Ectodermal cell (in vitro differentiated cells): ENCODE data around the gene CASP8.
"Not testable (repeated sequence)": the region's sequence is repeated elsewhere in the genome, so short reads cannot be mapped to it uniquely, and the experiment has no call there.

ENCODE experiments used
- H3K27ac ChIP-seq: 2 replicates; pipeline ENCODE4 v1.7.0; 2013; ENCODE audit warnings: mild to moderate bottlenecking, low read depth, low read length; ENCODE audit not compliant: insufficient read depth, poor library complexity, severe bottlenecking
- H3K27me3 ChIP-seq: 2 replicates; pipeline ENCODE4 v1.7.0; 2013; ENCODE audit warnings: mild to moderate bottlenecking, low read length; ENCODE audit not compliant: insufficient read depth, control insufficient read depth, poor library complexity, severe bottlenecking
- H3K36me3 ChIP-seq: one replicate; pipeline ENCODE4 v1.7.0; 2013; ENCODE audit warnings: low read length; ENCODE audit not compliant: control insufficient read depth, insufficient read depth
- H3K4me1 ChIP-seq: one replicate; pipeline ENCODE4 v1.7.0; 2013; ENCODE audit warnings: low read length; ENCODE audit not compliant: control insufficient read depth, insufficient read depth
- H3K4me3 ChIP-seq: 2 replicates; pipeline ENCODE4 v1.7.0; 2013; ENCODE audit warnings: low read depth, low read length, control low read depth; ENCODE audit not compliant: insufficient read depth
- H3K9me3 ChIP-seq: 2 replicates; pipeline ENCODE4 v1.7.0; 2013; ENCODE audit warnings: mild to moderate bottlenecking, low read length, moderate library complexity; ENCODE audit not compliant: control insufficient read depth
- WGBS, 2 experiments: methylation state at CpG; one replicate each; pipeline ENCODE4 v1.1.7; 2013; ENCODE audit warnings: missing lambda C conversion rate in 2 of 2; 5-methylcytosine and 5-hydroxymethylcytosine counted together

The CASP8 gene

GRCh38 chr2:201231781-201232466 is 28.4 kb upstream of the CASP8 start:
- Histone ChIP-seq H3K27me3 (peaks cover 6% of the 10 kb centered on the region), H3K36me3 (no peaks in the 10 kb centered on the region), H3K27ac (no peak overlapping the region), H3K9me3 (no peaks in the 10 kb centered on the region), H3K4me3 (no peak overlapping the region), H3K4me1 (no peaks in the 10 kb centered on the region)
- WGBS, 2 experiments: 34 to 35% methylated on average over 8 of the region's 8 CpGs

GRCh38 chr2:201232467-201232815 is 27.9 kb upstream of the CASP8 start:
- Histone ChIP-seq H3K27ac (no peak overlapping the region), H3K36me3 (no peaks in the 10 kb centered on the region), H3K4me3 (no peak overlapping the region), H3K4me1 (no peaks in the 10 kb centered on the region), H3K9me3 (no peaks in the 10 kb centered on the region), H3K27me3 (peaks cover 6% of the 10 kb centered on the region)
- WGBS, 2 experiments: 86 to 88% methylated on average over 3 of the region's 3 CpGs

DNA sequence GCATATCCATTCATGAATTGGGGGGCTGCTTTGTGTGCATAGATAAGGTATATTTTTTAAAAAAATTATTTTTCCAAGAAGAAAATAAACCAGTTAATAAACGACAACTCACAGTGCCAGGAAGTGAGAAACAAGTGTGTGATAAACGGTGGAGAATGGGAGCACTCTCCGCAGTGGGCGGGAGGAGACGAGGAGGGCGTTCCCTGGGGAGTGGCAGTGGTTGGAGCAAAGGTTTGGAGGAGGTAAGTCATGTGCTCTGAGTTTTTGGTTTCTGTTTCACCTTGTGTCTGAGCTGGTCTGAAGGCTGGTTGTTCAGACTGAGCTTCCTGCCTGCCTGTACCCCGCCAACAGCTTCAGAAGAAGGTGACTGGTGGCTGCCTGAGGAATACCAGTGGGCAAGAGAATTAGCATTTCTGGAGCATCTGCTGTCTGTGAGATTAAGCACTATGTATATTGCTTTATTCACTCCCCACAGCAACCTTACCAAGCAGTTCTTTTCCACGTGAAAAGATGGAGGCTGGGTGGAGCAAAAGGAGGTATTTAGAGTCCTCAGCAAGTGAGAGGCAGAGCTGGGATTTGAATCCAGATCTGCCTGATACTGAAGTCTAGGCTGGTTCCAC is 27.0 kb upstream of the CASP8 start:
- Histone ChIP-seq H3K27ac (no peak overlapping the region), H3K9me3 (no peaks in the 10 kb centered on the region), H3K4me3 (no peak overlapping the region), H3K27me3 (peaks cover 6% of the 10 kb centered on the region), H3K36me3 (no peaks in the 10 kb centered on the region), H3K4me1 (no peaks in the 10 kb centered on the region)
- WGBS, 2 experiments: 75% methylated on average over 8 of the region's 8 CpGs

DNA sequence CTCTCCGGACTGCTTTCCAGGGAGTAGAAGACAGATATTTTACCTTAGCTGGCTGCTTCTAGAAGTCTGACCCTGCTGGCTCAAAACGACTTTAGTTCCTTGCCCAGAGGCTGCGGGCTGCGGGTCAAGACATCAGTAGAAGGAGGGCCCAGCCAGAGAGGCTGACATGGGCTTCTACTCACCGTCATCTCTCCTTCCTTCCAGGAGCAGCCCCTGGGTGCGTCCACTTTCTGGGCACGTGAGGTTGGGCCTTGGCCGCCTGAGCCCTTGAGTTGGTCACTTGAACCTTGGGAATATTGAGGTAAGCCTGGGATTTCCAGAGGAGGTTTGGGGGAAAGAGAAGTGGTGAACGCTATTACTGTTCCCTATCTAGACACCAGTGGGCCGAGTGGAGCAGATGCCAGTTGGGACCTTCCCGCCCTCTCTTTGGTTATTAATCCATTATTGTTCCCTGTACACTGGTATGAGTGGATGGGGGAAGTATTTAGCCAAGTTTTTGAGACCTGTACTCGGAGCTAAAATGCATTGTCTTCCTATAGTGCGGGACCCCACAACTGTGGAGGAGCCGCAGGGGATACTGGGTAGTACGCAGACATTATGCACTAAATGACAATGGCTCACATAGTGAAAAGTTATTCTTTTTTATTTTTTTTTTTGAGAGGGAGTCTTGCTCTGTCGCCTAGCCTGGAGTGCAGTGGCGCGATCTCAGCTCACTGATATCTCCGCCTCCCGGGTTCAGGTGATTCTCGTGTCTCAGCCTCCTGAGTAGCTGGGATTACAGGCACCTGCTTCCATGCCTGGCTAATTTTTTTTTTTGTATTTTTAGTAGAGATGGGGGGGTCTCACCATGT is 26.3 kb upstream of the CASP8 start:
- Histone ChIP-seq H3K36me3 (no peaks in the 10 kb centered on the region), H3K27me3 (peaks cover 6% of the 10 kb centered on the region), H3K27ac (no peak overlapping the region), H3K9me3 (no peaks in the 10 kb centered on the region), H3K4me3 (no peak overlapping the region), H3K4me1 (no peaks in the 10 kb centered on the region)
- WGBS, 2 experiments: 92 to 94% methylated on average over 21 of the region's 21 CpGs

- Histone ChIP-seq H3K27me3 (peaks cover 6% of the 10 kb centered on the region), H3K9me3 (no peaks in the 10 kb centered on the region), H3K27ac (no peak overlapping the region), H3K4me3 (no peak overlapping the region), H3K36me3 (no peaks in the 10 kb centered on the region), H3K4me1 (no peaks in the 10 kb centered on the region)
- 91% methylated on average over 1 to 3 of the region's 3 CpGs for WGBS, 2 experiments
These were observed 25.6 kb upstream of the CASP8 start for GRCh38 chr2:201234663-201235135.

DNA sequence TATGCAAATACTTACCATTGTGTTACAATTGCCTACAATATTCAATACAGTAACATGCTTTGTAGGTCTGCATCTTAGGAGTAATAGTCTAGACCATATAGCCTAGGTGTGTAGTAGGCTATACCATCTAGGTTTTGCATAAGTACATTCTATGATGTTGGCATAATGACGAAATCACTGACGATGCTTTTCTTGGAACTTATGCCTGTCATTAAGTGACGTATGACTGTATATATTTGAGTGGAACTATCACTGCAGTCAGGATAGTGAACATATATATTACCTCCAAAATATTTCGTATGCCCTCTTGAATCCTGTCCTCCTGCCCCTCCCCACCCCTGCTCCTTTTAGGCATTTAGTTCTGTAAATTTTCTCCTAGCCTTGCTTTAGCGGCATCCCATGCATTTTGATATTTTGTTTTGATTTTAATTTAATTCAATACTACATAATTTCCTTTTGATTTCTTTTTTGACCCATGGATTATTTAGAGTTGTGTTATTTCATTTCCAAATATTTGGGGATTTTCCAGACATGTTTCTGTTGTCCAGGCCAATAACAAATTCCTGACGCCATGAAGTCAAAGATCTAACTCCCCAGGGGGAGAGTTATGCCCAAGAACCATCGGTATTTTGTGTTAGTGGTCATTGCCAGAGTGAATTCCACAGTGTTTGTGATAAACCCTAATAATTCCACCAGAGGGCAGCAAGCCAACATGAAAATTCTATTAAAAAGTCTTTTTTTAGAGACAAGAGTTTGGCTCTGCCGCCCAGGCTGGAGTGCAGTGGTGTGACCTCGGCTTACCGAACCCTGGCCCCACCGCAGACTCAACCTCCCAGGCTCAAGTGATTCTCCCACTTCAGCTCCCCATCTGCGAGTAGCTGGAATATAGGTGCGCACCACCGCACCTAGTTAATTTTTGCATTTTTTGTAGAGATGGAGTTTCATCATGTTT is 24.2 kb upstream of the CASP8 start:
- Histone ChIP-seq H3K27ac (no peak overlapping the region), H3K27me3 (no peaks in the 10 kb centered on the region), H3K9me3 (no peaks in the 10 kb centered on the region), H3K4me1 (no peaks in the 10 kb centered on the region), H3K4me3 (no peak overlapping the region), H3K36me3 (no peaks in the 10 kb centered on the region)
- 66 to 68% methylated on average over 12 to 14 of the region's 14 CpGs for WGBS, 2 experiments

DNA sequence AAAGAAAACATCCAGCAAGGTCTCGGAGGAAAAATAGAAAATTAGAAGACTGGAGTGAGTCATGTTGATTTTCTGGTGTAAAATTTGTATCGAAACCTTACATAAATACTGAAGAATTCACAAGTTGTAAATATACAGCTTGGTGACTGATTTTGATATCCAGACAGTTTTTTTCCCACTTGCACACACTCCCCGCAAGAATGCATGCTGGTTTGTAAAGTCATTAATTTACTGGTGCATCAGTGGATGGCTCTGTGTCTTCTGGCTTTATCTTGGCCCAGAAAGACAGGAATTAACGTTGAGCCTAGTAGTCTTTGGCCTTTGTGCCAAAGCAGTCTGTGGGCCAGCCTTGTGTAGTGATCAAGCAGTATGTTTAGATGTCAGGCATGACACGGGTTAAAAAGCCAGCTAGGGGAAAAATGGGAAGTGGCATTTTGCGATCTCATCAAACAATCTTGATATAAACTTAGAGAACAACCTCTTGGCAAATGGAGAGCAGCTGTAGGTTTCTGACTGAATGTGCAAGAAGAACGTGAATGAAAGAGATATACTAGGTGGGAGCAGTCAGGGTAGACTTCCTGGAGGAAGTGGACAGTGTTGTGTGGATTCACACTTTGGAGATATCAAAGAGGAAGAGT is 22.7 kb upstream of the CASP8 start:
- H3K4me1 ChIP-seq: no peaks in the 10 kb centered on the region
- WGBS, 2 experiments: 93 to 95% methylated on average over 7 of the region's 7 CpGs
- no peaks in the 10 kb centered on the region for H3K9me3 ChIP-seq
- no peak overlapping the region for H3K27ac ChIP-seq
- no peaks in the 10 kb centered on the region for H3K36me3 ChIP-seq
- H3K27me3 ChIP-seq: no peaks in the 10 kb centered on the region
- no peak overlapping the region for H3K4me3 ChIP-seq

- H3K36me3 ChIP-seq, H3K27me3 ChIP-seq, H3K27ac ChIP-seq, H3K9me3 ChIP-seq, H3K4me1 ChIP-seq, H3K4me3 ChIP-seq: not testable (repeated sequence)
- 91 to 96% methylated on average over 18 to 21 of the region's 21 CpGs for WGBS, 2 experiments
These were observed 21.0 kb upstream of the CASP8 start for GRCh38 chr2:201239167-201239935.
